ENCODE measurements around the gene TENM4.

GRCh38 chr11:78773077-78773476 lies 667.8 kb downstream of the TENM4 start:
- TF ChIP-seq ATF3 (IDR thresholded peaks at IDR 0.05; ENCODE audit: borderline replicate concordance, extremely low read depth, low read depth, low read length) (no peak), CEBPB (IDR thresholded peaks at IDR 0.05; ENCODE audit: borderline replicate concordance in 1 of 2, low read depth in 2 of 2, low read length in 2 of 2) (no peak), NR2C2 (IDR thresholded peaks at IDR 0.05; ENCODE audit: borderline replicate concordance, control insufficient read depth, insufficient read length, low read depth) (no peak), SP1 (IDR thresholded peaks at IDR 0.05; ENCODE audit: low read depth, low read length) (no peak), FOXK2 (IDR thresholded peaks at IDR 0.05) (no peak), CTCF (IDR thresholded peaks at IDR 0.05 in 2 of 3, conservative IDR thresholded peaks at IDR 0.05 in 1 of 3; ENCODE audit: control insufficient read depth in 2 of 3, extremely low read depth in 1 of 3, insufficient read depth in 1 of 3, low read depth in 3 of 3, low read length in 3 of 3) (no peak), RAD21 (IDR thresholded peaks at IDR 0.05; ENCODE audit: insufficient read depth, low read depth, low read length) (no peak), CHD2 (IDR thresholded peaks at IDR 0.05; ENCODE audit: borderline replicate concordance, low read depth, low read length) (no peak), JUNB (IDR thresholded peaks at IDR 0.05) (no peak), ZNF24 (IDR thresholded peaks at IDR 0.05) (no peak)
